WTC11 (cell line): ENCODE measurements around the gene CLDN8. TPM values are rescaled to one million over a fixed set of nuclear protein-coding genes. Genes with fewer than 3 reads are reported as not detected.
A peak's percentile ranks its signal among the peaks of the same experiment; 100 is the strongest.

Source experiments
- ATAC-seq: fragments of 200-7000 bp; cut with Tn5 transposase; 2 replicates; pipeline ENCODE4 v1.10.0; 2021; ENCODE audit warnings: mild to moderate bottlenecking, moderate library complexity
- CTCF ChIA-PET: fragments of 300-600 bp; sonication (Branson Sonifier 250); formaldehyde crosslinking; loops from one replicate; lab custom pipeline; 2021; ENCODE audit warnings: antibody characterized with exemption; lab: Charles Lee
- POLR2A ChIA-PET: fragments of 350-600 bp; sonication (Branson Sonifier 250); formaldehyde crosslinking; loops from one replicate; lab custom pipeline; 2021; ENCODE audit warnings: antibody characterized with exemption; lab: Charles Lee
- DNase-seq: peaks from one replicate; pipeline ENCODE4 v3.0.0; 2021; ENCODE audit warnings: low spot score
- H3K27ac Mint-ChIP-seq: 2 replicates; pipeline ENCODE4 v1.8.0; 2021; ENCODE audit warnings: mixed read lengths
- H3K27me3 Mint-ChIP-seq: 2 replicates; pipeline ENCODE4 v1.8.0; 2021; ENCODE audit warnings: low read depth, mild to moderate bottlenecking, moderate library complexity, mixed read lengths
- H3K36me3 Mint-ChIP-seq: 2 replicates; pipeline ENCODE4 v1.8.0; 2021; ENCODE audit warnings: mixed read lengths
- H3K4me1 Mint-ChIP-seq: 2 replicates; pipeline ENCODE4 v1.8.0; 2022; ENCODE audit warnings: mixed read lengths
- H3K4me3 Mint-ChIP-seq: 2 replicates; pipeline ENCODE4 v1.8.0; 2021; ENCODE audit warnings: mild to moderate bottlenecking, moderate library complexity, mixed read lengths
- H3K9me3 Mint-ChIP-seq: 2 replicates; pipeline ENCODE4 v1.8.0; 2021; ENCODE audit warnings: mixed read lengths
- ATF2 ChIP-seq: sonication (generic); formaldehyde crosslinking; IDR thresholded peaks from 2 replicates; pipeline ENCODE4 v1.8.1; 2022; ENCODE audit warnings: low read depth, missing genetic modification reagents, borderline replicate concordance
- ATF6 ChIP-seq: sonication (generic); formaldehyde crosslinking; IDR thresholded peaks from 2 replicates; pipeline ENCODE4 v1.8.1; 2023; ENCODE audit warnings: mild to moderate bottlenecking, missing genetic modification reagents
- CTCF ChIP-seq: fragments of 200-600 bp; IDR thresholded peaks from 2 replicates; pipeline ENCODE4 v1.8.0; 2022; ENCODE audit warnings: antibody characterized with exemption
- ERG ChIP-seq: fragments of 250-450 bp; sonication (Bioruptor Pico); IDR thresholded peaks from 2 replicates; pipeline ENCODE4 v1.8.0; 2021; ENCODE audit warnings: mild to moderate bottlenecking
- ESRRA ChIP-seq: sonication (generic); formaldehyde crosslinking; IDR thresholded peaks from 2 replicates; pipeline ENCODE4 v1.8.1; 2022; ENCODE audit warnings: mild to moderate bottlenecking, missing genetic modification reagents, borderline replicate concordance
- FOXJ3 ChIP-seq: sonication (generic); formaldehyde crosslinking; IDR thresholded peaks from 2 replicates; pipeline ENCODE4 v1.9.0; 2021; ENCODE audit warnings: missing genetic modification reagents, mild to moderate bottlenecking, borderline replicate concordance
- PRDM15 ChIP-seq: sonication (generic); formaldehyde crosslinking; IDR thresholded peaks from 2 replicates; pipeline ENCODE4 v1.8.0; 2022; ENCODE audit warnings: missing genetic modification reagents
- PREB ChIP-seq: sonication (generic); formaldehyde crosslinking; IDR thresholded peaks from 2 replicates; pipeline ENCODE4 v1.8.1; 2022; ENCODE audit warnings: mild to moderate bottlenecking, missing genetic modification reagents, moderate library complexity, borderline replicate concordance
- RORB ChIP-seq: fragments of 250-450 bp; sonication (Bioruptor Pico); IDR thresholded peaks from 2 replicates; pipeline ENCODE4 v1.9.0; 2021; ENCODE audit warnings: mild to moderate bottlenecking
- USF2 ChIP-seq: sonication (generic); formaldehyde crosslinking; IDR thresholded peaks from 2 replicates; pipeline ENCODE4 v1.8.1; 2023; ENCODE audit warnings: mild to moderate bottlenecking, missing genetic modification reagents, moderate library complexity
- ZNF317 ChIP-seq: sonication (generic); formaldehyde crosslinking; IDR thresholded peaks from 2 replicates; pipeline ENCODE4 v1.8.1; 2023; ENCODE audit warnings: low read depth, mild to moderate bottlenecking, moderate library complexity, missing genetic modification reagents, borderline replicate concordance
- ZNF512 ChIP-seq: sonication (generic); formaldehyde crosslinking; IDR thresholded peaks from 2 replicates; pipeline ENCODE4 v1.8.1; 2022; ENCODE audit warnings: missing genetic modification reagents, borderline replicate concordance
- total RNA-seq: library from RNA; stranded (reverse); gene quantifications from 3 replicates; pipeline ENCODE4 v1.2.3, GENCODE V29; 2021

The CLDN8 gene
- total RNA-seq, 1 experiment from 2014 or later: not detected

- no peaks in the 10 kb centered on the region for H3K9me3 Mint-ChIP-seq
- CTCF ChIA-PET: interaction anchor here (2.5 kb wide), 1 partner anchor 151 kb away, joined by 11 read pairs; no protein-coding TSS in a partner anchor
These were observed 21.1 kb downstream of the CLDN8 start for GRCh38 chr21:30194701-30195299.

GRCh38 chr21:30193201-30193600, 22.7 kb downstream of the CLDN8 start:
- no peak overlapping the region for H3K27ac Mint-ChIP-seq
- H3K27me3 Mint-ChIP-seq: no peaks in the 10 kb centered on the region
- no peak overlapping the region for H3K4me3 Mint-ChIP-seq
- CTCF ChIA-PET: no interaction called here
- ATAC-seq (no peak), DNase-seq (no peak)
- no peaks in the 10 kb centered on the region for H3K9me3 Mint-ChIP-seq
- no peaks in the 10 kb centered on the region for H3K4me1 Mint-ChIP-seq
- POLR2A ChIA-PET: no interaction called here
- H3K36me3 Mint-ChIP-seq: no peaks in the 10 kb centered on the region
- no peak for TF ChIP-seq USF2 (CRISPR knock-in tag)
- TF ChIP-seq ATF2 (CRISPR knock-in tag): no peak
- TF ChIP-seq ERG: no peak
- no peak for TF ChIP-seq ZNF317 (CRISPR knock-in tag)
- TF ChIP-seq FOXJ3: no peak
- TF ChIP-seq ESRRA (CRISPR knock-in tag): no peak
- no peak for TF ChIP-seq RORB
- no peak for TF ChIP-seq ZNF512 (CRISPR knock-in tag)
- TF ChIP-seq ATF6 (CRISPR knock-in tag): no peak
- TF ChIP-seq PRDM15: no peak

More at GRCh38 chr21:30194701-30195299, 21.1 kb downstream of the CLDN8 start:
- H3K4me1 Mint-ChIP-seq: no peaks in the 10 kb centered on the region
- peak; percentile 85 for ATAC-seq
- no peak for TF ChIP-seq PREB
- peak; percentile 58 for TF ChIP-seq CTCF
- no peaks in the 10 kb centered on the region for H3K27me3 Mint-ChIP-seq
- POLR2A ChIA-PET: no interaction called here
- DNase-seq: no peak
- H3K36me3 Mint-ChIP-seq: no peaks in the 10 kb centered on the region
- H3K27ac Mint-ChIP-seq: no peak overlapping the region
- H3K4me3 Mint-ChIP-seq: no peak overlapping the region
